Common myeloid progenitor, CD34-positive (primary cell): ENCODE measurements around the gene CDRT4. TPM values are rescaled to one million over a fixed set of nuclear protein-coding genes. Genes with fewer than 3 reads are reported as not detected.

Source experiments
- CTCF ChIA-PET: fragments of 350-600 bp; sonication (Branson Sonifier 250); formaldehyde crosslinking; loops from one replicate; lab custom pipeline; 2021; ENCODE audit warnings: antibody characterized with exemption; lab: Charles Lee
- POLR2A ChIA-PET: fragments of 350-600 bp; sonication (Branson Sonifier 250); formaldehyde crosslinking; loops from one replicate; lab custom pipeline; 2021; ENCODE audit warnings: antibody characterized with exemption; lab: Charles Lee
- DNase-seq, 3 donors: peaks; one replicate each; pipeline versions ENCODE4 v3.0.0 to v3.0.0-alpha.2; 2013
- H3K27ac ChIP-seq, 2 experiments: 1 replicate in 1 of 2; 2 replicates in 1 of 2; pipeline ENCODE4 v1.7.0; 2013; ENCODE audit warnings: inconsistent platforms in 2 of 2, low read length in 2 of 2, mild to moderate bottlenecking in 2 of 2, low read depth in 1 of 2, moderate library complexity in 1 of 2; ENCODE audit not compliant: severe bottlenecking in 2 of 2, insufficient read depth in 1 of 2, poor library complexity in 1 of 2
- H3K27me3 ChIP-seq, 5 experiments: replicated peaks in 2 of 5; 1 replicate in 3 of 5; 2 replicates in 2 of 5; pipeline versions ENCODE4 v1.6.1 to v1.7.0; 2013; ENCODE audit warnings: low read length in 4 of 5, mild to moderate bottlenecking in 2 of 5, moderate library complexity in 2 of 5, inconsistent platforms in 1 of 5; ENCODE audit not compliant: insufficient read depth in 5 of 5, control insufficient read depth in 4 of 5
- H3K36me3 ChIP-seq, 4 experiments: 1 replicate in 2 of 4; 2 replicates in 2 of 4; pipeline versions ENCODE4 v1.6.1 to v1.7.0; 2013; ENCODE audit warnings: low read length in 3 of 4, control low read depth in 1 of 4, mild to moderate bottlenecking in 1 of 4; ENCODE audit not compliant: control insufficient read depth in 4 of 4, insufficient read depth in 4 of 4
- H3K4me1 ChIP-seq, 4 experiments: 1 replicate in 3 of 4; 2 replicates in 1 of 4; pipeline versions ENCODE4 v1.6.1 to v1.7.1; 2013; ENCODE audit warnings: low read length in 3 of 4, mild to moderate bottlenecking in 3 of 4, control low read depth in 1 of 4, inconsistent platforms in 1 of 4, moderate library complexity in 1 of 4; ENCODE audit not compliant: control insufficient read depth in 4 of 4, insufficient read depth in 4 of 4; ENCODE audit errors: control extremely low read depth in 1 of 4
- H3K4me3 ChIP-seq, 7 experiments: 1 replicate in 4 of 7; 2 replicates in 3 of 7; pipeline versions ENCODE4 v1.5.1 to v1.7.0; 2013; ENCODE audit warnings: mild to moderate bottlenecking in 7 of 7, low read length in 6 of 7, moderate library complexity in 6 of 7, inconsistent platforms in 2 of 7, low read depth in 2 of 7, control low read depth in 1 of 7; ENCODE audit not compliant: insufficient read depth in 4 of 7, control insufficient read depth in 1 of 7; ENCODE audit errors: extremely low read depth in 1 of 7
- H3K9me3 ChIP-seq, 5 experiments: 1 replicate in 4 of 5; 2 replicates in 1 of 5; pipeline versions ENCODE4 v1.6.1 to v1.7.1; 2013; ENCODE audit warnings: low read length in 4 of 5, mild to moderate bottlenecking in 2 of 5, inconsistent platforms in 1 of 5, low read depth in 1 of 5, moderate library complexity in 1 of 5; ENCODE audit not compliant: control insufficient read depth in 4 of 5, insufficient read depth in 2 of 5; ENCODE audit errors: control extremely low read depth in 1 of 5
- WGBS: methylation state at CpG from one replicate; pipeline ENCODE4 v1.1.5; 2013; ENCODE audit not compliant: insufficient coverage; 5-methylcytosine and 5-hydroxymethylcytosine counted together
- polyA plus RNA-seq: library from polyadenylated mRNA; unstranded; fragments of 120-200 nt; gene quantifications from one replicate; pipeline ENCODE4 v1.2.1, GENCODE V29; 2013

The CDRT4 gene
- 19.7 TPM for polyA plus RNA-seq

- no peaks in the 10 kb centered on the region for H3K36me3 ChIP-seq
- H3K9me3 ChIP-seq = no peaks in the 10 kb centered on the region
- no peaks in the 10 kb centered on the region for H3K27me3 ChIP-seq
- H3K4me3 ChIP-seq = no peak within 1 kb of the TSS
- POLR2A ChIA-PET = no interaction called here
- H3K4me1 ChIP-seq = no peaks in the 10 kb centered on the region
- no peak within 1 kb of the TSS for H3K27ac ChIP-seq
- WGBS = 100% methylated on average over 1 of the region's 3 CpGs
- CTCF ChIA-PET = no interaction called here
- DNase-seq = no peak
Measured at GRCh38 chr17:15467592-15467991, at the start of gene CDRT4. CDRT4 (minus strand) TSS chr17:15467621; CDS start chr17:15440238, 27,383 bp downstream.

- Histone ChIP-seq H3K9me3 (no peaks in the 10 kb centered on the region), H3K4me1 (no peaks in the 10 kb centered on the region), H3K27ac (no peak overlapping the region), H3K4me3 (no peak overlapping the region), H3K27me3 (no peaks in the 10 kb centered on the region), H3K36me3 (peaks cover 3 to 45% (median 19%) of the 10 kb centered on the region in 4 experiments)
- 100% methylated on average over 8 of the region's 8 CpGs for WGBS
- CTCF ChIA-PET = no interaction called here
- POLR2A ChIA-PET = no interaction called here
- no peak for DNase-seq
Measured at GRCh38 chr17:15516150-15516549, 48.7 kb upstream of the CDRT4 start.

GRCh38 chr17:15514469-15514868 lies 47.0 kb upstream of the CDRT4 start:
- WGBS = 80% methylated on average over 1 of the region's 2 CpGs
- Histone ChIP-seq H3K4me3 (no peak overlapping the region), H3K9me3 (no peaks in the 10 kb centered on the region), H3K36me3 (peaks cover 3 to 45% (median 19%) of the 10 kb centered on the region in 4 experiments), H3K27me3 (no peaks in the 10 kb centered on the region), H3K4me1 (no peaks in the 10 kb centered on the region), H3K27ac (no peak overlapping the region)
- CTCF ChIA-PET = interaction anchor here (0.8 to 1.5 kb wide), 2 partner anchors 11 to 16 kb away, joined by 3 to 7 read pairs; no protein-coding TSS in a partner anchor
- DNase-seq = no peak
- POLR2A ChIA-PET = no interaction called here

- no peaks in the 10 kb centered on the region for H3K4me1 ChIP-seq
- no peak overlapping the region for H3K4me3 ChIP-seq
- H3K27me3 ChIP-seq = no peaks in the 10 kb centered on the region
- peaks cover 3 to 45% (median 19%) of the 10 kb centered on the region in 4 experiments for H3K36me3 ChIP-seq
- ChIA-PET CTCF (interaction anchor here (0.8 to 1.5 kb wide), 2 partner anchors 11 to 15 kb away, joined by 3 to 7 read pairs; no protein-coding TSS in a partner anchor), POLR2A (no interaction called here)
- no peak for DNase-seq
- H3K27ac ChIP-seq = no peak overlapping the region
- H3K9me3 ChIP-seq = no peaks in the 10 kb centered on the region
- WGBS = 97% methylated on average over 8 of the region's 9 CpGs
Measured at GRCh38 chr17:15513856-15514459, 46.5 kb upstream of the CDRT4 start.

GRCh38 chr17:15513058-15513791 lies 45.8 kb upstream of the CDRT4 start:
- Histone ChIP-seq H3K27me3 (no peaks in the 10 kb centered on the region), H3K4me3 (no peak overlapping the region), H3K27ac (no peak overlapping the region), H3K36me3 (peaks cover 3 to 41% (median 19%) of the 10 kb centered on the region in 4 experiments), H3K4me1 (no peaks in the 10 kb centered on the region), H3K9me3 (no peaks in the 10 kb centered on the region)
- 100% methylated on average over 4 of the region's 6 CpGs for WGBS
- no peak for DNase-seq
- POLR2A ChIA-PET = no interaction called here
- CTCF ChIA-PET = interaction anchor here (0.6 to 1.5 kb wide), 3 partner anchors 10 to 1916 kb away, joined by 3 to 7 read pairs (median 3); no protein-coding TSS in a partner anchor

- ChIA-PET POLR2A (no interaction called here), CTCF (interaction anchor here (2.5 kb wide), 1 partner anchor 255 kb away, joined by 7 read pairs; no protein-coding TSS in a partner anchor)
- Histone ChIP-seq H3K27me3 (no peaks in the 10 kb centered on the region), H3K4me1 (no peaks in the 10 kb centered on the region), H3K9me3 (no peaks in the 10 kb centered on the region), H3K4me3 (no peak overlapping the region), H3K36me3 (peaks cover 3 to 37% (median 17%) of the 10 kb centered on the region in 4 experiments), H3K27ac (no peak overlapping the region)
- DNase-seq = no peak
- 100% methylated on average over 2 of the region's 4 CpGs for whole genome bisulfite sequencing
Measured at GRCh38 chr17:15512071-15512709, 44.8 kb upstream of the CDRT4 start.
